Measurements from ENCODE around the gene MINPP1.

GRCh38 chr10:87594864-87595263 is 90.2 kb downstream of the MINPP1 start:
- TF ChIP-seq CTCF (IDR thresholded peaks at IDR 0.05): no peak
- TF ChIP-seq POLR2A (IDR thresholded peaks at IDR 0.05): no peak
